ENCODE measurements around the gene ACOX2. TPM values are rescaled to one million over a fixed set of nuclear protein-coding genes. Genes with fewer than 3 reads are reported as not detected.

Gene ACOX2
- total and polyA plus RNA-seq, 2 of the 8 experiments (the other 6 are each of a cell fraction or from before 2014, with no cell fraction given), result 3.2 to 9.2 TPM

DNA sequence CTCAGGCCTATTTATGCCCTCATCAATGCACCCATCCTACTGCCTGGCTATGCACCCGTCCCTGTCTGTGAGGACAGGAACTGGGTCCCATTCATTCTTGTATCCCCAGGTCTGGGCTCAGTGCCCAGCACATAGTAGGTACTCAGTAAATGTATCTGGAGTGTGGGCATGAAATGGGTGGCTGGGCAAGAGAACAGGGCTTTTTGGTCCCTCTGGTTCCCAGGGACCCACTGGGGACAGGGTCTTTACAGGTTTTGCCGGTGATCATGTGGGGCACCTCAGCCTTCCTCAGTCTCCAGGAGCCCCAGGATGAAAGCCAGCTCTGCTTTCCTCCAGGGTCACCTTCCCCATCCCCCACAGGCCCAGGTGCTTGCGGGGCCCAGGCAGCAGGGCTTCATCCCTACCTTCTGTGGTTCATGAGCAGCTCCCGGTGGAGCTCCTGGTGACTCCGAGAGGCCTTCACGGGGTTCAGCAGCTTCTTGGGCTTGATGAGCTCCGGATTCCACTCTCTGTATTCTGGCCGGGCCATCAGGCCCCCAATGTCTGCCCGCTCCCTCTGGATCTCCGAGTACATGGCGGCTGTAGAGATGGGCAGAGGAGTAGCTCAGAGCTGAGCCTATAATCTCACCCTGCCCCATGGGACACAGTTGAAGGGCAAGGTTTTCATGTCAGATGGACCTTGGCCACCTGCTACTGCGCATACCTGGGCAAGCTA is 32.5 kb upstream of the ACOX2 start (continued):
- TF ChIP-seq, protein P1, sequence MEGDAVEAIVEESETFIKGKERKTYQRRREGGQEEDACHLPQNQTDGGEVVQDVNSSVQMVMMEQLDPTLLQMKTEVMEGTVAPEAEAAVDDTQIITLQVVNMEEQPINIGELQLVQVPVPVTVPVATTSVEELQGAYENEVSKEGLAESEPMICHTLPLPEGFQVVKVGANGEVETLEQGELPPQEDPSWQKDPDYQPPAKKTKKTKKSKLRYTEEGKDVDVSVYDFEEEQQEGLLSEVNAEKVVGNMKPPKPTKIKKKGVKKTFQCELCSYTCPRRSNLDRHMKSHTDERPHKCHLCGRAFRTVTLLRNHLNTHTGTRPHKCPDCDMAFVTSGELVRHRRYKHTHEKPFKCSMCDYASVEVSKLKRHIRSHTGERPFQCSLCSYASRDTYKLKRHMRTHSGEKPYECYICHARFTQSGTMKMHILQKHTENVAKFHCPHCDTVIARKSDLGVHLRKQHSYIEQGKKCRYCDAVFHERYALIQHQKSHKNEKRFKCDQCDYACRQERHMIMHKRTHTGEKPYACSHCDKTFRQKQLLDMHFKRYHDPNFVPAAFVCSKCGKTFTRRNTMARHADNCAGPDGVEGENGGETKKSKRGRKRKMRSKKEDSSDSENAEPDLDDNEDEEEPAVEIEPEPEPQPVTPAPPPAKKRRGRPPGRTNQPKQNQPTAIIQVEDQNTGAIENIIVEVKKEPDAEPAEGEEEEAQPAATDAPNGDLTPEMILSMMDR (IDR thresholded peaks at IDR 0.05; ENCODE audit: control extremely low read depth in 1 of 3, insufficient read depth in 1 of 3, low read depth in 1 of 3, low read length in 3 of 3), result no peak
- TF ChIP-seq RBBP5 (IDR thresholded peaks at IDR 0.05; ENCODE audit: borderline replicate concordance, low read depth, low read length), result no peak
- TF ChIP-seq RFX5 (IDR thresholded peaks at IDR 0.05; ENCODE audit: borderline replicate concordance, low read depth, low read length), result no peak
- TF ChIP-seq TEAD4 (IDR thresholded peaks at IDR 0.05; ENCODE audit: low read depth, low read length), result no peak
- TF ChIP-seq SP2 (IDR thresholded peaks at IDR 0.05; ENCODE audit: low read length), result no peak
- no peak for TF ChIP-seq SAP30 (IDR thresholded peaks at IDR 0.05; ENCODE audit: insufficient read depth, insufficient replicate concordance, low read length)
- no peak for TF ChIP-seq SRF (IDR thresholded peaks at IDR 0.05; ENCODE audit: low read depth, low read length)

Measured in H1 (cell line).